Mesendoderm (in vitro differentiated cells): ENCODE data around the gene IRX6.

Experiments
- DNase-seq: peaks from one replicate; pipeline ENCODE4 v3.0.0; 2013
- H2AK5ac ChIP-seq: 2 replicates; pipeline ENCODE4 v1.6.1; 2013; ENCODE audit warnings: low read length, inconsistent platforms
- H2BK120ac ChIP-seq: 2 replicates; pipeline ENCODE4 v1.6.1; 2013; ENCODE audit warnings: low read depth, mild to moderate bottlenecking, low read length, moderate library complexity, mixed read lengths
- H2BK15ac ChIP-seq: replicated peaks from 2 replicates; pipeline ENCODE4 v1.6.1; 2013; ENCODE audit warnings: low read depth, mild to moderate bottlenecking, moderate library complexity
- H2BK5ac ChIP-seq: 2 replicates; pipeline ENCODE4 v1.6.1; 2013; ENCODE audit warnings: low read length, inconsistent platforms
- H3K18ac ChIP-seq: 2 replicates; pipeline ENCODE4 v1.6.1; 2013; ENCODE audit warnings: mild to moderate bottlenecking, low read length, mixed read lengths
- H3K23ac ChIP-seq: one replicate; pipeline ENCODE4 v1.6.1; 2013; ENCODE audit warnings: low read length
- H3K27ac ChIP-seq: 2 replicates; pipeline ENCODE4 v1.5.1; 2013; ENCODE audit warnings: low read depth, mild to moderate bottlenecking, inconsistent platforms, low read length, moderate library complexity
- H3K27me3 ChIP-seq: 2 replicates; pipeline ENCODE4 v1.6.1; 2013; ENCODE audit warnings: low read length, control low read depth, mild to moderate bottlenecking, inconsistent platforms; ENCODE audit not compliant: insufficient read depth, poor library complexity
- H3K36me3 ChIP-seq: 2 replicates; pipeline ENCODE4 v1.6.1; 2013; ENCODE audit warnings: low read length, inconsistent platforms; ENCODE audit not compliant: control insufficient read depth, insufficient read depth
- H3K4ac ChIP-seq: one replicate; pipeline ENCODE4 v1.6.1; 2013; ENCODE audit warnings: low read depth, mild to moderate bottlenecking, low read length, moderate library complexity
- H3K4me1 ChIP-seq: 2 replicates; pipeline ENCODE4 v1.6.1; 2013; ENCODE audit warnings: low read depth, low read length, inconsistent platforms; ENCODE audit not compliant: control insufficient read depth
- H3K4me2 ChIP-seq: 2 replicates; pipeline ENCODE4 v1.6.1; 2013; ENCODE audit warnings: low read length
- H3K4me3 ChIP-seq: 2 replicates; pipeline ENCODE4 v1.5.1; 2013; ENCODE audit warnings: mild to moderate bottlenecking, low read length
- H3K56ac ChIP-seq: one replicate; pipeline ENCODE4 v1.6.1; 2013; ENCODE audit warnings: low read length
- H3K79me1 ChIP-seq: 2 replicates; pipeline ENCODE4 v1.6.1; 2013; ENCODE audit warnings: low read length, inconsistent platforms
- H3K79me2 ChIP-seq: 2 replicates; pipeline ENCODE4 v1.6.1; 2013; ENCODE audit warnings: mild to moderate bottlenecking, low read length; ENCODE audit not compliant: control insufficient read depth, insufficient read depth
- H3K9ac ChIP-seq: 2 replicates; pipeline ENCODE4 v1.6.1; 2013; ENCODE audit warnings: low read length, inconsistent platforms
- H4K5ac ChIP-seq: one replicate; pipeline ENCODE4 v1.6.1; 2013; ENCODE audit warnings: low read length
- H4K8ac ChIP-seq: one replicate; pipeline ENCODE4 v1.6.1; 2013; ENCODE audit warnings: low read depth, mild to moderate bottlenecking, control low read depth, low read length, moderate library complexity
- WGBS: extraction: QIAGEN DNeasy Blood & Tissue Kit; methylation state at CpG from one replicate; pipeline ENCODE4 v1.1.7; 2013; ENCODE audit warnings: low lambda C conversion rate, missing lambda C conversion rate; ENCODE audit not compliant: insufficient coverage; ENCODE audit errors: extremely low coverage; 5-methylcytosine and 5-hydroxymethylcytosine counted together

IRX6 gene

DNA sequence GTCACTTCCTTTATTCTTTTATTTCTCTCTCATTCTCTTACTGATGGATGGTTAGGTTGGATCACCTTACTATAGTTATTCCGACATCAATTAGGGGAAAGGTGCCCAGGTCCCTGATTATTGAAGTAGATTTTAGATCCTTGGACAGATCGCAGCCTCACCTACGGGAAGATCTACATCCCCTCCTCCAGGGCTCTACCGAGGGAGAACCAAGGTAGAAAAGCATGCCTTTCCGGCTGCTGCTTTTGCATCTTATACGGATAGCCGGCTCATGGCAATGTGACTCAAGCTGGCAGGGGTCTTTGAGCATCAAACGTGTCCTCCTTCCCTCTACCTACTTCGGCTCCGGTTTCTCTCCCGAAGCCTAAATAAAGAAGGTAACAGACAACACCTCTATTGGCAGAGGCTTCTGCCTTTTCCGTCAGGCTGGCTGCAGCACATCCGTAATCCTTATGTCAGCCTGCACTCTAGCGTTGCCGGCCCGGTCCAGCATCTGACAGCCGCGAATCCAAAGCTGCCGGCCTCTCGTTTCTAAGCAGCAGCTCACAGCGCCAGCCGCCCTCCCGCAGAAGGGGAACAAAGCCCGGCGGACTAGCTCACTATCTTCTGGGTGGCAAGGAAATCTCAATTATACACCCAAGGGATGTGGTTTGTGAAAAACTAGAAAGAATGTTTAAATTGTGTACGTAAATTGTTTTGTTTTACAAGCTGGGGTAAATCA, 46.9 kb downstream of the IRX6 start:
- no peaks in the 10 kb centered on the region for H3K79me2 ChIP-seq
- H3K56ac ChIP-seq, result no peak overlapping the region
- peaks cover 4% of the 10 kb centered on the region for H3K27me3 ChIP-seq
- no peaks in the 10 kb centered on the region for H3K79me1 ChIP-seq
- H3K9ac ChIP-seq, result no peak overlapping the region
- no peak overlapping the region for H2BK5ac ChIP-seq
- H3K27ac ChIP-seq, result no peak overlapping the region
- DNase-seq, result peak; percentile 79
- no peak overlapping the region for H3K4me3 ChIP-seq
- no CpG with 5 or more reads among the region's 26 CpGs for WGBS
- no peak overlapping the region for H2AK5ac ChIP-seq
- H3K4me2 ChIP-seq, result no peak overlapping the region
- H3K4ac ChIP-seq, result no peak overlapping the region
- H3K23ac ChIP-seq, result no peak overlapping the region
- H4K5ac ChIP-seq, result no peak overlapping the region
- H4K8ac ChIP-seq, result no peak overlapping the region
- no peak overlapping the region for H2BK120ac ChIP-seq
- H3K4me1 ChIP-seq, result peaks cover 2% of the 10 kb centered on the region
- H2BK15ac ChIP-seq, result no peak overlapping the region
- no peaks in the 10 kb centered on the region for H3K36me3 ChIP-seq
- no peak overlapping the region for H3K18ac ChIP-seq

GRCh38 chr16:55372792-55373488, 48.9 kb downstream of the IRX6 start:
- Histone ChIP-seq H2BK120ac (no peak overlapping the region), H3K27me3 (peaks cover 4% of the 10 kb centered on the region), H3K56ac (no peak overlapping the region), H3K79me2 (no peaks in the 10 kb centered on the region), H3K18ac (no peak overlapping the region), H3K27ac (no peak overlapping the region), H2BK15ac (no peak overlapping the region), H4K8ac (no peak overlapping the region), H3K23ac (no peak overlapping the region), H3K9ac (no peak overlapping the region), H3K79me1 (no peaks in the 10 kb centered on the region), H3K4me1 (peaks cover 2% of the 10 kb centered on the region), H3K4ac (no peak overlapping the region), H2AK5ac (no peak overlapping the region), H4K5ac (no peak overlapping the region), H2BK5ac (no peak overlapping the region), H3K36me3 (no peaks in the 10 kb centered on the region), H3K4me3 (no peak overlapping the region), H3K4me2 (no peak overlapping the region)
- no peak for DNase-seq
- no CpG with 5 or more reads among the region's 12 CpGs for WGBS

GRCh38 chr16:55373489-55373832, 49.5 kb downstream of the IRX6 start:
- Histone ChIP-seq H3K4me2 (no peak overlapping the region), H3K9ac (no peak overlapping the region), H3K79me2 (no peaks in the 10 kb centered on the region), H4K5ac (no peak overlapping the region), H3K23ac (no peak overlapping the region), H3K4ac (no peak overlapping the region), H3K56ac (no peak overlapping the region), H2AK5ac (no peak overlapping the region), H3K18ac (no peak overlapping the region), H3K27ac (no peak overlapping the region), H4K8ac (no peak overlapping the region), H2BK15ac (no peak overlapping the region), H3K4me1 (peaks cover 2% of the 10 kb centered on the region), H3K4me3 (no peak overlapping the region), H3K36me3 (no peaks in the 10 kb centered on the region), H2BK120ac (no peak overlapping the region), H3K79me1 (no peaks in the 10 kb centered on the region), H2BK5ac (no peak overlapping the region), H3K27me3 (peaks cover 4% of the 10 kb centered on the region)
- no peak for DNase-seq

DNA sequence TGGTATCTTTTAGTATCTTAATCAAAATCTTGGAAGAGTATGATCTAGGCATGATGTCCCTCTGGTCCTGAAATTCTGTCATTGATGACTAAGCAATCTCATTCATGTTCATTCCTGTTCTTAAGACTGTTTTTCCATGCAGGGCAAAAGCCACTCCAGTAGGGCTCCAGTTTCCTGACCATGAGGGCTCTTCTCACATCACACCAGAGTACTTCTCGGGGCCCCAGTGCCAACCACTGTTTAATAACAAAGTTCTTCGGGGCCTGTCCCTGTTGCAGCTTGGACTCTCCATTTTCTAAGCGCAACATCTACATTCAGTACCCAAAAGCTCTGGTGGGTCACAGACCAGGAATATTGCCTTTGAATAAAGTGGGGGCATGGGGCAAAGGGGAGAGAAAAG, 52.0 kb downstream of the IRX6 start:
- Histone ChIP-seq H3K4ac (no peak overlapping the region), H3K4me1 (no peaks in the 10 kb centered on the region), H3K56ac (no peak overlapping the region), H3K27ac (no peak overlapping the region), H2BK120ac (no peak overlapping the region), H2BK15ac (no peak overlapping the region), H3K79me1 (no peaks in the 10 kb centered on the region), H3K23ac (no peak overlapping the region), H2AK5ac (no peak overlapping the region), H3K4me3 (no peak overlapping the region), H4K5ac (no peak overlapping the region), H3K9ac (no peak overlapping the region), H3K79me2 (no peaks in the 10 kb centered on the region), H3K4me2 (no peak overlapping the region), H4K8ac (no peak overlapping the region), H2BK5ac (no peak overlapping the region), H3K27me3 (peaks cover 2% of the 10 kb centered on the region), H3K36me3 (no peaks in the 10 kb centered on the region), H3K18ac (no peak overlapping the region)
- WGBS, result no CpG with 5 or more reads among the region's 3 CpGs
- no peak for DNase-seq

DNA sequence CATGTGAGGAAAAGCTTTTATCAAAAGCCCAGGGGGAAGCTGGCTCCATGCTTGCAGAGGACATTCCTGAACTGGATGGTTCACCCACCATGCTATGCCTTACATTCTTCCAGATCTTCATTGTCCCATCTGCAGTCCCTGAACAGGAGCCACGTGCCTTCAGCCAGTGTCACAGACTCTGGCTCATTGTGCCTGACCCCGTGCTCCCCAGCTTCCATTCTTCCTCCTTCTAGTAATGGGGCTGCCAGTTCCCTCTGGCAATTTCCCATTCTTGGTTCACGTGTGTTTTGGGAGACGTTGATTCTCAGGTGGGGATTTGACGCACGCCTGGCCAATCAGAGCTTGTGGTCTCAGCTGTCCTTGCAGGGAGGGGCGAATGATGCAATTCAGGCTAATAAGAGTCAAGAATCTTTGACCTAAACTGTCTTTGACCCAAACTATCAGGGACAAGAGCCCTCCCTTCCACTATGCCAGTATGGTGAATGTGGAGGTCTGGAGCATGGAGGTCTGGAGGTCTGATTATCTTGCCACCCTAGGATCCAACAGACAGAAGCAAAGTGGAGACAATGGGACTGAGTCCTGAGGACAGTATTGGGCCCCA, 52.7 kb downstream of the IRX6 start:
- H2BK5ac ChIP-seq, result no peak overlapping the region
- H3K27ac ChIP-seq, result no peak overlapping the region
- no peaks in the 10 kb centered on the region for H3K79me2 ChIP-seq
- no peak overlapping the region for H3K23ac ChIP-seq
- no peak overlapping the region for H2BK15ac ChIP-seq
- no peak overlapping the region for H4K8ac ChIP-seq
- no peak for DNase-seq
- H3K27me3 ChIP-seq, result no peaks in the 10 kb centered on the region
- H2BK120ac ChIP-seq, result no peak overlapping the region
- no peak overlapping the region for H2AK5ac ChIP-seq
- no peaks in the 10 kb centered on the region for H3K79me1 ChIP-seq
- H3K4me3 ChIP-seq, result no peak overlapping the region
- no CpG with 5 or more reads among the region's 7 CpGs for WGBS
- H3K9ac ChIP-seq, result no peak overlapping the region
- H3K4ac ChIP-seq, result no peak overlapping the region
- no peak overlapping the region for H3K18ac ChIP-seq
- no peaks in the 10 kb centered on the region for H3K36me3 ChIP-seq
- no peak overlapping the region for H3K56ac ChIP-seq
- H4K5ac ChIP-seq, result no peak overlapping the region
- H3K4me1 ChIP-seq, result no peaks in the 10 kb centered on the region
- H3K4me2 ChIP-seq, result no peak overlapping the region
